ENCODE measurements around the gene OTC.

Gene OTC

GRCh38 chrX:38357747-38358673 lies 5.6 kb downstream of the OTC start:
- no peak for TF ChIP-seq REST (IDR thresholded peaks at IDR 0.05; ENCODE audit: low read depth)
- TF ChIP-seq TCF12 (IDR thresholded peaks at IDR 0.05; ENCODE audit: low read depth) = no peak
- no peak for TF ChIP-seq MAX (IDR thresholded peaks at IDR 0.05)
- TF ChIP-seq NFIC (IDR thresholded peaks at IDR 0.05) = no peak
- TF ChIP-seq EGR1 (IDR thresholded peaks at IDR 0.05) = no peak
- no peak for TF ChIP-seq EP300 (IDR thresholded peaks at IDR 0.05; ENCODE audit: borderline replicate concordance)
- no peak for TF ChIP-seq TEAD4 (IDR thresholded peaks at IDR 0.05)
- no peak for TF ChIP-seq TAF1 (IDR thresholded peaks at IDR 0.05; ENCODE audit: low read depth)
- no peak for TF ChIP-seq CEBPB (IDR thresholded peaks at IDR 0.05)
- TF ChIP-seq CREB1 (IDR thresholded peaks at IDR 0.05; ENCODE audit: low read depth) = no peak
- TF ChIP-seq YY1 (IDR thresholded peaks at IDR 0.05; ENCODE audit: low read depth) = no peak
- TF ChIP-seq USF1 (IDR thresholded peaks at IDR 0.05) = no peak
- no peak for TF ChIP-seq RAD21 (IDR thresholded peaks at IDR 0.05; ENCODE audit: low read depth)
- no peak for TF ChIP-seq ZBTB7A (IDR thresholded peaks at IDR 0.05; ENCODE audit: low read depth)

GRCh38 chrX:38363046-38363445 lies 10.6 kb downstream of the OTC start:
- TF ChIP-seq TEAD4 (IDR thresholded peaks at IDR 0.05) (no peak), FOXM1 (IDR thresholded peaks at IDR 0.05; ENCODE audit: borderline replicate concordance, low read depth) (no peak), ZBTB7A (IDR thresholded peaks at IDR 0.05; ENCODE audit: low read depth) (no peak), RAD21 (IDR thresholded peaks at IDR 0.05; ENCODE audit: low read depth) (no peak), REST (IDR thresholded peaks at IDR 0.05; ENCODE audit: low read depth) (no peak), USF1 (IDR thresholded peaks at IDR 0.05) (no peak), EGR1 (IDR thresholded peaks at IDR 0.05) (no peak), TAF1 (IDR thresholded peaks at IDR 0.05; ENCODE audit: low read depth) (no peak)

GRCh38 chrX:38365954-38366353 lies 13.6 kb downstream of the OTC start:
- TF ChIP-seq MAX (IDR thresholded peaks at IDR 0.05) (no peak), REST (IDR thresholded peaks at IDR 0.05; ENCODE audit: low read depth) (no peak), EGR1 (IDR thresholded peaks at IDR 0.05) (no peak), RAD21 (IDR thresholded peaks at IDR 0.05; ENCODE audit: low read depth) (no peak), CEBPB (IDR thresholded peaks at IDR 0.05) (no peak), ZBTB7A (IDR thresholded peaks at IDR 0.05; ENCODE audit: low read depth) (no peak), CREB1 (IDR thresholded peaks at IDR 0.05; ENCODE audit: low read depth) (no peak), YY1 (IDR thresholded peaks at IDR 0.05; ENCODE audit: low read depth) (no peak), EP300 (IDR thresholded peaks at IDR 0.05; ENCODE audit: borderline replicate concordance) (no peak), USF1 (IDR thresholded peaks at IDR 0.05) (no peak), TEAD4 (IDR thresholded peaks at IDR 0.05) (no peak), FOXM1 (IDR thresholded peaks at IDR 0.05; ENCODE audit: borderline replicate concordance, low read depth) (no peak), TAF1 (IDR thresholded peaks at IDR 0.05; ENCODE audit: low read depth) (no peak), TCF12 (IDR thresholded peaks at IDR 0.05; ENCODE audit: low read depth) (no peak), NFIC (IDR thresholded peaks at IDR 0.05) (no peak)

All from Ishikawa (cell line).